B cell (primary cell): ENCODE results near the gene FBXW5. TPM values are rescaled to one million over a fixed set of nuclear protein-coding genes. Genes with fewer than 3 reads are reported as not detected.

Experiments used
- ATAC-seq: fragments of 200-7000 bp; cut with Tn5 transposase; one replicate; pipeline ENCODE4 v1.10.0; 2021; ENCODE audit warnings: low read depth, mild to moderate bottlenecking, moderate number of reproducible peaks, moderate library complexity
- CTCF ChIA-PET: fragments of 350-600 bp; sonication (Branson Sonifier 250); formaldehyde crosslinking; loops from one replicate; lab custom pipeline; 2021; ENCODE audit warnings: antibody characterized with exemption, inconsistent platforms; lab: Charles Lee
- POLR2A ChIA-PET: fragments of 350-600 bp; sonication (Branson Sonifier 250); formaldehyde crosslinking; loops from one replicate; lab custom pipeline; 2021; ENCODE audit warnings: antibody characterized with exemption; lab: Charles Lee
- DNase-seq: peaks from one replicate; pipeline ENCODE4 v3.0.0; 2013
- H2AFZ ChIP-seq: 2 replicates; pipeline ENCODE4 v1.6.1; 2012; ENCODE audit warnings: mild to moderate bottlenecking, low read depth, low read length; ENCODE audit not compliant: insufficient read depth, poor library complexity, severe bottlenecking
- H3K27ac ChIP-seq, 2 donors: 1 replicate in 1 of 2; 2 replicates in 1 of 2; pipeline ENCODE4 v1.5.1; 2012 to 2013; ENCODE audit warnings: low read length in 2 of 2, mild to moderate bottlenecking in 2 of 2, moderate library complexity in 1 of 2
- H3K27me3 ChIP-seq, 4 experiments: fragments of 200-600 bp in 1 of 4; sonication (generic) in 1 of 4; replicated peaks in 1 of 4; 1 replicate in 2 of 4; 2 replicates in 2 of 4; pipeline versions ENCODE4 v1.6.1 to v1.7.0; 2013 to 2016; ENCODE audit warnings: low read length in 3 of 4, mild to moderate bottlenecking in 2 of 4, mixed read lengths in 1 of 4, moderate library complexity in 1 of 4; ENCODE audit not compliant: insufficient read depth in 4 of 4, control insufficient read depth in 3 of 4; ENCODE audit errors: control extremely low read depth in 1 of 4
- H3K36me3 ChIP-seq, 2 experiments: replicated peaks in 1 of 2; 1 replicate in 1 of 2; 2 replicates in 1 of 2; pipeline versions ENCODE4 v1.6.1 to v1.7.1; 2013; ENCODE audit warnings: low read length in 1 of 2; ENCODE audit not compliant: insufficient read depth in 2 of 2, control insufficient read depth in 1 of 2; ENCODE audit errors: control extremely low read depth in 1 of 2, extremely low read depth in 1 of 2
- H3K4me1 ChIP-seq, 2 donors: fragments of 200-600 bp in 1 of 2; sonication (generic) in 1 of 2; 1 replicate in 1 of 2; 2 replicates in 1 of 2; pipeline versions ENCODE4 v1.5.1 to v1.6.1; 2013 to 2017; ENCODE audit warnings: low read length in 2 of 2; ENCODE audit not compliant: control insufficient read depth in 2 of 2, insufficient read depth in 2 of 2
- H3K4me2 ChIP-seq: replicated peaks from 2 replicates; pipeline ENCODE3; 2012; ENCODE audit warnings: mild to moderate bottlenecking, low read depth, low read length; ENCODE audit not compliant: poor library complexity, severe bottlenecking
- H3K4me3 ChIP-seq, 5 experiments: fragments of 200-600 bp in 1 of 5; sonication (generic) in 1 of 5; 1 replicate in 3 of 5; 2 replicates in 2 of 5; pipeline versions ENCODE4 v1.5.1 to v1.7.0; 2011 to 2016; ENCODE audit warnings: low read length in 4 of 5, mild to moderate bottlenecking in 4 of 5, low read depth in 2 of 5, control low read depth in 1 of 5, moderate library complexity in 1 of 5; ENCODE audit not compliant: insufficient read depth in 1 of 5; ENCODE audit errors: control extremely low read depth in 1 of 5, extremely low read depth in 1 of 5
- H3K79me2 ChIP-seq: fragments of 200-600 bp; sonication (generic); one replicate; pipeline ENCODE4 v1.6.0; 2016; ENCODE audit warnings: low read length; ENCODE audit not compliant: control insufficient read depth, insufficient read depth
- H3K9ac ChIP-seq: fragments of 200-600 bp; sonication (generic); 2 replicates; pipeline ENCODE4 v1.6.1; 2017; ENCODE audit warnings: mild to moderate bottlenecking, low read length, moderate library complexity
- H3K9me3 ChIP-seq, 3 donors: one replicate each; pipeline versions ENCODE4 v1.6.1 to v1.7.1; 2013; ENCODE audit warnings: low read length in 2 of 3; ENCODE audit not compliant: control insufficient read depth in 2 of 3, insufficient read depth in 1 of 3; ENCODE audit errors: control extremely low read depth in 1 of 3
- H4K20me1 ChIP-seq: 2 replicates; pipeline ENCODE4 v1.6.0; 2012; ENCODE audit warnings: mild to moderate bottlenecking, low read length; ENCODE audit not compliant: insufficient read depth, control insufficient read depth, poor library complexity, severe bottlenecking
- H3K27ac Mint-ChIP-seq: one replicate; pipeline ENCODE4 v1.8.0; 2021; ENCODE audit warnings: mixed read lengths
- H3K27me3 Mint-ChIP-seq: one replicate; pipeline ENCODE4 v1.8.0; 2021; ENCODE audit warnings: mixed read lengths
- H3K4me1 Mint-ChIP-seq: one replicate; pipeline ENCODE4 v1.8.0; 2021; ENCODE audit warnings: mixed read lengths
- H3K4me3 Mint-ChIP-seq: one replicate; pipeline ENCODE4 v1.8.0; 2021; ENCODE audit warnings: mixed read lengths
- H3K9me3 Mint-ChIP-seq: one replicate; pipeline ENCODE4 v1.8.0; 2022; ENCODE audit warnings: mixed read lengths; ENCODE audit not compliant: insufficient read depth
- CTCF ChIP-seq: fragments of 200-600 bp; IDR thresholded peaks from one replicate; pipeline ENCODE4 v1.8.0; 2022; ENCODE audit warnings: antibody characterized with exemption, mild to moderate bottlenecking
- EZH2 ChIP-seq: IDR thresholded peaks from 2 replicates; pipeline ENCODE4 v1.6.1; 2012; ENCODE audit warnings: borderline replicate concordance, low read depth, mild to moderate bottlenecking, moderate library complexity, low read length; ENCODE audit not compliant: insufficient read depth, poor library complexity, severe bottlenecking
- WGBS: methylation state at CpG from one replicate; pipeline ENCODE4 v1.1.5; 2013; ENCODE audit warnings: missing lambda C conversion rate; ENCODE audit not compliant: insufficient coverage; 5-methylcytosine and 5-hydroxymethylcytosine counted together
- intact Hi-C: fragments of 100-400 bp; cut with micrococcal nuclease; formaldehyde crosslinking; loops from one replicate; pipeline ENCODE4 v1.10.0; 2022
- polyA plus RNA-seq: library from polyadenylated mRNA; depleted of rRNA; stranded (reverse); fragments of >200 nt; gene quantifications from 2 replicates; pipeline ENCODE4 v1.2.3, GENCODE V29; 2012
- total RNA-seq, 2 donors: library from RNA; stranded (reverse); fragments of 120-200 nt in 1 of 2; gene quantifications; 1 replicate in 1 of 2; 2 replicates in 1 of 2; pipeline versions ENCODE4 v1.2.3 to v1.2.4, GENCODE V29; 2013 to 2022

Gene FBXW5
- total and polyA plus RNA-seq, 2 donors (not counting 1 experiment from before 2014, with no cell fraction given), result 99.6 to 195 TPM

GRCh38 chr9:136970361-136970760, 25.8 kb upstream of the FBXW5 start:
- 73% methylated on average over 9 of the region's 11 CpGs for WGBS
- no peak for TF ChIP-seq EZH2
- no peak for TF ChIP-seq CTCF
- Histone ChIP-seq H2AFZ (no peak overlapping the region), H3K4me1 (peaks cover 5 to 10% of the 10 kb centered on the region in 2 donors), H3K4me3 (no peak overlapping the region), H3K9me3 (no peaks in the 10 kb centered on the region), H3K9ac (no peak overlapping the region), H4K20me1 (no peaks in the 10 kb centered on the region), H3K36me3 (no peaks in the 10 kb centered on the region), H3K27me3 (peaks cover 0 to 8% (median 1%) of the 10 kb centered on the region in 4 experiments), H3K79me2 (no peaks in the 10 kb centered on the region), H3K4me2 (no peak overlapping the region), H3K27ac (no peak overlapping the region)
- Mint-ChIP-seq H3K27ac (no peak overlapping the region), H3K4me3 (no peak overlapping the region), H3K4me1 (peaks cover 11% of the 10 kb centered on the region), H3K9me3 (no peaks in the 10 kb centered on the region), H3K27me3 (peaks cover 5% of the 10 kb centered on the region)
- intact Hi-C loops, result no loop called here
- ChIA-PET CTCF (interaction anchor here (0.6 kb wide), 1 partner anchor 212 kb away, joined by 6 read pairs; no protein-coding TSS in a partner anchor), POLR2A (no interaction called here)
- ATAC-seq (no peak), DNase-seq (no peak)

- no peaks in the 10 kb centered on the region for H4K20me1 ChIP-seq
- no peaks in the 10 kb centered on the region for H3K9me3 Mint-ChIP-seq
- 74% methylated on average over 4 of the region's 5 CpGs for WGBS
- CTCF ChIA-PET, result interaction anchor here (0.6 kb wide), 1 partner anchor 211 kb away, joined by 6 read pairs; no protein-coding TSS in a partner anchor
- H3K4me2 ChIP-seq, result no peak overlapping the region
- H3K27ac ChIP-seq, result no peak overlapping the region
- DNase-seq (no peak), ATAC-seq (no peak)
- no peak overlapping the region for H3K9ac ChIP-seq
- POLR2A ChIA-PET, result no interaction called here
- H3K4me1 ChIP-seq, result peaks cover 5 to 10% of the 10 kb centered on the region in 2 donors
- no peak overlapping the region for H2AFZ ChIP-seq
- H3K36me3 ChIP-seq, result no peaks in the 10 kb centered on the region
- H3K9me3 ChIP-seq, result no peaks in the 10 kb centered on the region
- peaks cover 11% of the 10 kb centered on the region for H3K4me1 Mint-ChIP-seq
- no peaks in the 10 kb centered on the region for H3K79me2 ChIP-seq
- intact Hi-C loops, result no loop called here
- peaks cover 0 to 8% (median 0%) of the 10 kb centered on the region in 4 experiments for H3K27me3 ChIP-seq
- H3K27ac Mint-ChIP-seq, result no peak overlapping the region
- no peak for TF ChIP-seq EZH2
- TF ChIP-seq CTCF, result no peak
- H3K27me3 Mint-ChIP-seq, result peaks cover 5% of the 10 kb centered on the region
- no peak overlapping the region for H3K4me3 ChIP-seq
- no peak overlapping the region for H3K4me3 Mint-ChIP-seq
These were observed 25.2 kb upstream of the FBXW5 start for GRCh38 chr9:136969774-136970173.
